Measurements from ENCODE around the gene EYA2. TPM values are rescaled to one million over a fixed set of nuclear protein-coding genes. Genes with fewer than 3 reads are reported as not detected.

The EYA2 gene
- total RNA-seq, 1 experiment from 2014 or later, result not detected

GRCh38 chr20:47099093-47099492 is 204.4 kb downstream of the EYA2 start:
- in situ Hi-C loops (cut with HindIII; ENCODE audit: low pct_unique_long_range_greater_than_20kb, low sequenced_read_pairs), result no loop called here
- no peak for DNase-seq (ENCODE audit: low read depth)

- in situ Hi-C loops (cut with HindIII; ENCODE audit: low pct_unique_long_range_greater_than_20kb, low sequenced_read_pairs), result no loop called here
- DNase-seq (ENCODE audit: low read depth), result no peak
These were observed 205.3 kb downstream of the EYA2 start for GRCh38 chr20:47099825-47100441.

- in situ Hi-C loops (cut with HindIII; ENCODE audit: low pct_unique_long_range_greater_than_20kb, low sequenced_read_pairs), result no loop called here
- no peak for DNase-seq (ENCODE audit: low read depth)
These were observed 208.0 kb downstream of the EYA2 start for GRCh38 chr20:47102629-47103028.

GRCh38 chr20:47106786-47107185 is 212.1 kb downstream of the EYA2 start:
- DNase-seq (ENCODE audit: low read depth), result no peak
- in situ Hi-C loops (cut with HindIII; ENCODE audit: low pct_unique_long_range_greater_than_20kb, low sequenced_read_pairs), result no loop called here

GRCh38 chr20:47108994-47109393 is 214.4 kb downstream of the EYA2 start:
- DNase-seq (ENCODE audit: low read depth), result no peak
- in situ Hi-C loops (cut with HindIII; ENCODE audit: low pct_unique_long_range_greater_than_20kb, low sequenced_read_pairs), result no loop called here

GRCh38 chr20:47110819-47111218 is 216.2 kb downstream of the EYA2 start:
- in situ Hi-C loops (cut with HindIII; ENCODE audit: low pct_unique_long_range_greater_than_20kb, low sequenced_read_pairs), result no loop called here
- DNase-seq (ENCODE audit: low read depth), result no peak

GRCh38 chr20:47111576-47111975 is 216.9 kb downstream of the EYA2 start:
- in situ Hi-C loops (cut with HindIII; ENCODE audit: low pct_unique_long_range_greater_than_20kb, low sequenced_read_pairs), result no loop called here

GRCh38 chr20:47113362-47114109 is 218.9 kb downstream of the EYA2 start:
- peak; percentile 27 for DNase-seq (ENCODE audit: low read depth)
- in situ Hi-C loops (cut with HindIII; ENCODE audit: low pct_unique_long_range_greater_than_20kb, low sequenced_read_pairs), result no loop called here

More at GRCh38 chr20:47111576-47111975, 216.9 kb downstream of the EYA2 start:
- DNase-seq (ENCODE audit: low read depth), result peak; percentile 30

GRCh38 chr20:47115694-47116093 is 221.1 kb downstream of the EYA2 start:
- no peak for DNase-seq (ENCODE audit: low read depth)
- in situ Hi-C loops (cut with HindIII; ENCODE audit: low pct_unique_long_range_greater_than_20kb, low sequenced_read_pairs), result no loop called here

GRCh38 chr20:47117371-47117770 is 222.7 kb downstream of the EYA2 start:
- no peak for DNase-seq (ENCODE audit: low read depth)
- in situ Hi-C loops (cut with HindIII; ENCODE audit: low pct_unique_long_range_greater_than_20kb, low sequenced_read_pairs), result no loop called here

- DNase-seq (ENCODE audit: low read depth), result no peak
- in situ Hi-C loops (cut with HindIII; ENCODE audit: low pct_unique_long_range_greater_than_20kb, low sequenced_read_pairs), result no loop called here
These were observed 223.1 kb downstream of the EYA2 start for GRCh38 chr20:47117773-47118172.

GRCh38 chr20:47118206-47118605 is 223.6 kb downstream of the EYA2 start:
- in situ Hi-C loops (cut with HindIII; ENCODE audit: low pct_unique_long_range_greater_than_20kb, low sequenced_read_pairs), result no loop called here
- DNase-seq (ENCODE audit: low read depth), result no peak

GRCh38 chr20:47118641-47119040 is 224.0 kb downstream of the EYA2 start:
- in situ Hi-C loops (cut with HindIII; ENCODE audit: low pct_unique_long_range_greater_than_20kb, low sequenced_read_pairs), result no loop called here
- no peak for DNase-seq (ENCODE audit: low read depth)

- no peak for DNase-seq (ENCODE audit: low read depth)
- in situ Hi-C loops (cut with HindIII; ENCODE audit: low pct_unique_long_range_greater_than_20kb, low sequenced_read_pairs), result no loop called here
These were observed 225.8 kb downstream of the EYA2 start for GRCh38 chr20:47120346-47120936.

- in situ Hi-C loops (cut with HindIII; ENCODE audit: low pct_unique_long_range_greater_than_20kb, low sequenced_read_pairs), result no loop called here
- no peak for DNase-seq (ENCODE audit: low read depth)
These were observed 227.9 kb downstream of the EYA2 start for GRCh38 chr20:47122560-47122959.

GRCh38 chr20:47124181-47124717 is 229.6 kb downstream of the EYA2 start:
- in situ Hi-C loops (cut with HindIII; ENCODE audit: low pct_unique_long_range_greater_than_20kb, low sequenced_read_pairs), result no loop called here
- DNase-seq (ENCODE audit: low read depth), result no peak

- no peak for DNase-seq (ENCODE audit: low read depth)
- in situ Hi-C loops (cut with HindIII; ENCODE audit: low pct_unique_long_range_greater_than_20kb, low sequenced_read_pairs), result no loop called here
These were observed 230.8 kb downstream of the EYA2 start for GRCh38 chr20:47125508-47125757.

- in situ Hi-C loops (cut with HindIII; ENCODE audit: low pct_unique_long_range_greater_than_20kb, low sequenced_read_pairs), result no loop called here
- DNase-seq (ENCODE audit: low read depth), result peak; percentile 57
These were observed 231.3 kb downstream of the EYA2 start for GRCh38 chr20:47125758-47126591.

GRCh38 chr20:47126709-47127108 is 232.1 kb downstream of the EYA2 start:
- in situ Hi-C loops (cut with HindIII; ENCODE audit: low pct_unique_long_range_greater_than_20kb, low sequenced_read_pairs), result no loop called here
- DNase-seq (ENCODE audit: low read depth), result no peak
